Hepatocyte (in vitro differentiated cells): ENCODE results near the gene PNPLA8. TPM values are rescaled to one million over a fixed set of nuclear protein-coding genes. Genes with fewer than 3 reads are reported as not detected.

Source experiments
- DNase-seq: peaks from one replicate; pipeline ENCODE4 v3.0.0-alpha.2; 2016; ENCODE audit warnings: low spot score
- H2AFZ ChIP-seq: fragments of 200-600 bp; sonication (generic); 2 replicates; pipeline ENCODE4 v1.6.0; 2016; ENCODE audit warnings: antibody characterized with exemption, mild to moderate bottlenecking
- H3K27ac ChIP-seq: fragments of 200-600 bp; sonication (generic); 2 replicates; pipeline ENCODE4 v1.5.1; 2016; ENCODE audit warnings: mild to moderate bottlenecking
- H3K27me3 ChIP-seq: fragments of 200-600 bp; sonication (generic); 2 replicates; pipeline ENCODE4 v1.6.1; 2016
- H3K36me3 ChIP-seq: fragments of 200-600 bp; sonication (generic); replicated peaks from 2 replicates; pipeline ENCODE4 v1.5.1; 2016; ENCODE audit warnings: low read depth; ENCODE audit not compliant: insufficient read depth
- H3K4me1 ChIP-seq: fragments of 200-600 bp; sonication (generic); 2 replicates; pipeline ENCODE4 v1.5.1; 2016; ENCODE audit warnings: mild to moderate bottlenecking, moderate library complexity; ENCODE audit not compliant: insufficient read depth
- H3K4me2 ChIP-seq: fragments of 200-600 bp; sonication (generic); 2 replicates; pipeline ENCODE4 v1.6.0; 2016
- H3K4me3 ChIP-seq: fragments of 200-600 bp; sonication (generic); 2 replicates; pipeline ENCODE4 v1.5.1; 2016; ENCODE audit warnings: mild to moderate bottlenecking
- H3K79me2 ChIP-seq: fragments of 200-600 bp; sonication (generic); 2 replicates; pipeline ENCODE4 v1.6.0; 2017; ENCODE audit warnings: mild to moderate bottlenecking
- H3K9me2 ChIP-seq: fragments of 200-600 bp; sonication (generic); replicated peaks from 2 replicates; pipeline ENCODE4 v1.6.0; 2017; ENCODE audit warnings: mild to moderate bottlenecking; ENCODE audit not compliant: insufficient read depth
- H3K9me3 ChIP-seq: fragments of 200-600 bp; sonication (generic); 2 replicates; pipeline ENCODE4 v1.5.1; 2016; ENCODE audit warnings: low read depth, mild to moderate bottlenecking
- H4K20me1 ChIP-seq: fragments of 200-600 bp; sonication (generic); 2 replicates; pipeline ENCODE4 v1.6.0; 2016; ENCODE audit warnings: mild to moderate bottlenecking; ENCODE audit not compliant: insufficient read depth, poor library complexity, severe bottlenecking
- EZH2 ChIP-seq: fragments of 200-600 bp; sonication (generic); IDR thresholded peaks from 2 replicates; pipeline ENCODE4 v1.6.1; 2016; ENCODE audit warnings: antibody characterized with exemption, mild to moderate bottlenecking, borderline replicate concordance
- EZH2phosphoT487 ChIP-seq: fragments of 200-600 bp; sonication (generic); IDR thresholded peaks from one replicate; pipeline ENCODE4 v1.6.1; 2018; ENCODE audit warnings: antibody characterized with exemption, mild to moderate bottlenecking, low read depth, moderate library complexity; ENCODE audit not compliant: unreplicated experiment, severe bottlenecking
- WGBS: methylation state at CpG from one replicate; pipeline ENCODE4 v1.1.6; 2016; ENCODE audit warnings: low lambda C conversion rate; ENCODE audit errors: missing lambda C conversion rate; 5-methylcytosine and 5-hydroxymethylcytosine counted together
- polyA plus RNA-seq: library from polyadenylated mRNA; unstranded; fragments of >200 nt; fragmentation: Nextera tagmentation; extraction: Ambion mirVana; gene quantifications from 2 replicates; pipeline ENCODE4 v1.2.1, GENCODE V29; 2016
- total RNA-seq: library from RNA; depleted of rRNA; stranded (reverse); fragments of >200 nt; gene quantifications from 2 replicates; pipeline ENCODE4 v1.2.3, GENCODE V29; 2014
- TF ChIP-seq, protein P1 (sequence below): fragments of 200-600 bp; sonication (generic); IDR thresholded peaks from 2 replicates; pipeline ENCODE4 v1.5.1; 2016; ENCODE audit warnings: antibody characterized with exemption, mild to moderate bottlenecking; ENCODE audit not compliant: poor library complexity

PNPLA8 gene
- total and polyA plus RNA-seq, 2 experiments from 2014 or later, result 25.2 to 48.3 TPM

DNA sequence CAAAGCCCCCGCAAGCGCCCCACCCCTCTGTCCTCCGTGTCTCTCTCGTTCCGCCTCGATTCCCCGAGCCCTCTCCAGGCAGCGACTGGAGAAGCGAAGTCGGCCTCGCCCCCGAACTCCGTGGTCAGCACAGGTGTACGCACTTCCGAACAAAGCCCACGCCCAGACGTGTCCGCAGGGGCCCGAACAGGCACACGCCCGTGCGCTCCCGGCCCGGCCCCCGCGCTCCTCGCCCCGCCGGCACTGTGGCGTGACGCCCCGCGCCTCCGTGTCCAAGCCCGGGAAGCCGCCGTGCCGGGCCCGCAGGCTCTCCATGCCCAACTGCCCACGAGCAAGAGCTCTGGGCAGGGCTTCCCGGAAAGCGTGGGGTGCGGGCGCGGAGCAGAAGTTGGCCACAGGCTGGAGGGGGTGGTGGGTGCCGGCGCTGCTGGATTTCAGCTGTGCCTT lies 70.4 kb downstream of the PNPLA8 start:
- Histone ChIP-seq H3K36me3 (no peaks in the 10 kb centered on the region), H3K4me3 (peak overlapping the region; percentile 83), H3K79me2 (peaks cover 16% of the 10 kb centered on the region), H2AFZ (peak overlapping the region; percentile 57), H3K27ac (peak overlapping the region; percentile 44), H3K9me2 (no peaks in the 10 kb centered on the region), H4K20me1 (no peaks in the 10 kb centered on the region), H3K4me2 (peak overlapping the region; percentile 96), H3K9me3 (no peaks in the 10 kb centered on the region), H3K4me1 (no peaks in the 10 kb centered on the region), H3K27me3 (peaks cover 39% of the 10 kb centered on the region)
- WGBS, result 0% methylated on average over 30 of the region's 47 CpGs
- TF ChIP-seq EZH2 (peak; percentile 32), EZH2phosphoT487 (no peak)
- DNase-seq, result peak; percentile 40

DNA sequence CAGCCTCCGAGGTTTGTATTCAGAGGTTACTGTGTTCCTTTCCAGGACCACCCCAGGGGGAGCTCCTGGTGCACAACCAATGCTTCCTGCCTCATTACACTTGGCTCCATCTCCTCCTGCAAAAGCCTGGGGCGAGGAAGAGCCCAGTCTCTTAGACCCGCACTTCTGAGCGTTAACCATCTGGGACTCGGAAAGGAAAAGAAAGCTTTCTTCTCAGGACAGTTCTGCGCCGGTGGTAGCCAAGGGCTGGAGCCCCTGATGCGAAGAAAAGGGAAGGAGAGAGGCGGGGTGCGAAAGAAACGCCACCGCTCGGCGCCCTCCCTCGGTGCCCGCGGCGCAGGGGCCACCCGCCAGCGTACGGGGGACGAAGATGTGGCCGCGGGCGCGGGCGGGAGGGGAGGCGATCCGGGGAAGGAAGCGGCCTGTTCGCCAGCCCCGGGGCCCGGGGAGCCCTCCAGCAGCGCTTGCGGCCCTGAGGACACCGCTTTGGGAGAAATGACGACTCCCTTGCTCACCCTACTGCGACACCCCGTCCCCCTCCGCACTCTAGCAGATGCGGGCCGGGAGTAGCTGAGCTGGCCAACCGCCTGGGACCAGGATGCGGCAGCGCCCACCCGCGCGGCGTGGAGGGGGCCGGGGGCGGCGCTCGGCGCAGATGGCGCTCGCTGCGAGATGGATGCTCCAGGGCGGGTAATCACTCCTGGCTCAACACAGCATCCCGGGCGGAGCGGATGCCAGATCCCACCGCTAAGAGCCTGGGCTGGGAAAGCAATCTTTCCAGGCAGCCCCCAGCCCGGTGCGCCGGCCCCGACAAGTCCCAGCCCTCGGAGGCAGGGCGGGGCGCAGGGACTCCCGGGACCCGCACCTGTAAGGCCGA lies 71.0 kb downstream of the PNPLA8 start:
- peak overlapping the region; percentile 44 for H3K27ac ChIP-seq

DNA sequence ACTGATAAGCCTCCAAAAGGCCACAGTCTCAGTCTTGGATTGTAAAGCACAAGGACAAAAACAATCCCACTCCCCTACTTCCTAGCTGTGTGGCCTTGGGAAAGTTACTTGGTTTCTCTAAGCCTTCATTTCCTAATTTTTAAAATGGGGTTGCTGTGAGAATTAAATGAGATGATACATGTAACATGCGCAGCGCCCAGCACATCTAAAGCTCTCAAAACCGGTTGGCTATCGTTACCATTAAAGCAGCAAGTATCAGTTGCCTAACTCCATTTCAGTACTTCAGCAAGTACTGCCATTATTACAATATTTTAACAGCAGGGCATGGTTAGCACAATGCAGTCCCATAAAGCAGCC lies 71.6 kb downstream of the PNPLA8 start:
- Histone ChIP-seq H3K27ac (no peak overlapping the region), H4K20me1 (no peaks in the 10 kb centered on the region), H3K4me2 (peak overlapping the region; percentile 96), H3K9me3 (no peaks in the 10 kb centered on the region), H3K9me2 (no peaks in the 10 kb centered on the region), H3K4me3 (peak overlapping the region; percentile 83), H2AFZ (peak overlapping the region; percentile 57), H3K27me3 (peaks cover 39% of the 10 kb centered on the region), H3K36me3 (no peaks in the 10 kb centered on the region), H3K4me1 (no peaks in the 10 kb centered on the region), H3K79me2 (peaks cover 21% of the 10 kb centered on the region)
- TF ChIP-seq EZH2, result no peak
- TF ChIP-seq EZH2phosphoT487, result no peak
- TF ChIP-seq, protein P1, sequence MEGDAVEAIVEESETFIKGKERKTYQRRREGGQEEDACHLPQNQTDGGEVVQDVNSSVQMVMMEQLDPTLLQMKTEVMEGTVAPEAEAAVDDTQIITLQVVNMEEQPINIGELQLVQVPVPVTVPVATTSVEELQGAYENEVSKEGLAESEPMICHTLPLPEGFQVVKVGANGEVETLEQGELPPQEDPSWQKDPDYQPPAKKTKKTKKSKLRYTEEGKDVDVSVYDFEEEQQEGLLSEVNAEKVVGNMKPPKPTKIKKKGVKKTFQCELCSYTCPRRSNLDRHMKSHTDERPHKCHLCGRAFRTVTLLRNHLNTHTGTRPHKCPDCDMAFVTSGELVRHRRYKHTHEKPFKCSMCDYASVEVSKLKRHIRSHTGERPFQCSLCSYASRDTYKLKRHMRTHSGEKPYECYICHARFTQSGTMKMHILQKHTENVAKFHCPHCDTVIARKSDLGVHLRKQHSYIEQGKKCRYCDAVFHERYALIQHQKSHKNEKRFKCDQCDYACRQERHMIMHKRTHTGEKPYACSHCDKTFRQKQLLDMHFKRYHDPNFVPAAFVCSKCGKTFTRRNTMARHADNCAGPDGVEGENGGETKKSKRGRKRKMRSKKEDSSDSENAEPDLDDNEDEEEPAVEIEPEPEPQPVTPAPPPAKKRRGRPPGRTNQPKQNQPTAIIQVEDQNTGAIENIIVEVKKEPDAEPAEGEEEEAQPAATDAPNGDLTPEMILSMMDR, result no peak
- DNase-seq, result no peak
- 46% methylated on average over 4 of the region's 4 CpGs for WGBS

More for the DNA sequence above, 71.0 kb downstream of the PNPLA8 start:
- no peaks in the 10 kb centered on the region for H3K4me1 ChIP-seq
- H3K9me2 ChIP-seq, result no peaks in the 10 kb centered on the region
- no peaks in the 10 kb centered on the region for H4K20me1 ChIP-seq
- H3K27me3 ChIP-seq, result peaks cover 39% of the 10 kb centered on the region
- no peaks in the 10 kb centered on the region for H3K36me3 ChIP-seq
- peak; percentile 41 for DNase-seq
- peak overlapping the region; percentile 57 for H2AFZ ChIP-seq
- H3K4me2 ChIP-seq, result peak overlapping the region; percentile 96
- 2% methylated on average over 49 of the region's 72 CpGs for WGBS
- no peaks in the 10 kb centered on the region for H3K9me3 ChIP-seq
- peak overlapping the region; percentile 83 for H3K4me3 ChIP-seq
- peaks cover 20% of the 10 kb centered on the region for H3K79me2 ChIP-seq
- TF ChIP-seq, protein P1, result peak; percentile 10
- TF ChIP-seq EZH2phosphoT487, result no peak
- peak; percentile 8 for TF ChIP-seq EZH2

DNA sequence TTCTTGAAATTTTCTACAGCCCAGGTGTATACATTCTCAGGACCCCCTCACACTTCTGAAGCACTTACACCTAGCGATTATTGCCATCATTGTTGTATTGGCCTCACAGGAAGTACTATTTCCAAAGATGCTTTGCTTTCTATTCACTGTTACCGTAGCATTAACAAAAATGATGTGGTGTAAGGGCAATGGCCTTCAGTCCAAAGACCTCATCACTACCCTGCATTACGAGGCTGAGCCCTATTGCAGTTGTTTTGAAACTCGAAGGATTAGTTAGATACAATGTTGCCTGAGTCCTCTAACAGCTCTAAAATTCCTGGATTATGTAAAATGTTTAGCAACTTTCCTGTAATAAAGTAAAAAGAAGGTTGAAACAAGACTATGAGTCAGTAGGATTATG lies 72.6 kb downstream of the PNPLA8 start:
- Histone ChIP-seq H2AFZ (no peak overlapping the region), H4K20me1 (no peaks in the 10 kb centered on the region), H3K27ac (no peak overlapping the region), H3K4me2 (no peak overlapping the region), H3K27me3 (peaks cover 31% of the 10 kb centered on the region), H3K9me3 (no peaks in the 10 kb centered on the region), H3K4me1 (no peaks in the 10 kb centered on the region), H3K9me2 (no peaks in the 10 kb centered on the region), H3K4me3 (no peak overlapping the region), H3K36me3 (no peaks in the 10 kb centered on the region), H3K79me2 (peaks cover 27% of the 10 kb centered on the region)
- TF ChIP-seq, protein P1, result no peak
- DNase-seq, result no peak
- WGBS, result 91% methylated on average over 4 of the region's 4 CpGs
